Measurements from ENCODE around the gene TTC21A.
A peak's percentile ranks its signal among the peaks of the same experiment; 100 is the strongest.

Gene TTC21A

DNA sequence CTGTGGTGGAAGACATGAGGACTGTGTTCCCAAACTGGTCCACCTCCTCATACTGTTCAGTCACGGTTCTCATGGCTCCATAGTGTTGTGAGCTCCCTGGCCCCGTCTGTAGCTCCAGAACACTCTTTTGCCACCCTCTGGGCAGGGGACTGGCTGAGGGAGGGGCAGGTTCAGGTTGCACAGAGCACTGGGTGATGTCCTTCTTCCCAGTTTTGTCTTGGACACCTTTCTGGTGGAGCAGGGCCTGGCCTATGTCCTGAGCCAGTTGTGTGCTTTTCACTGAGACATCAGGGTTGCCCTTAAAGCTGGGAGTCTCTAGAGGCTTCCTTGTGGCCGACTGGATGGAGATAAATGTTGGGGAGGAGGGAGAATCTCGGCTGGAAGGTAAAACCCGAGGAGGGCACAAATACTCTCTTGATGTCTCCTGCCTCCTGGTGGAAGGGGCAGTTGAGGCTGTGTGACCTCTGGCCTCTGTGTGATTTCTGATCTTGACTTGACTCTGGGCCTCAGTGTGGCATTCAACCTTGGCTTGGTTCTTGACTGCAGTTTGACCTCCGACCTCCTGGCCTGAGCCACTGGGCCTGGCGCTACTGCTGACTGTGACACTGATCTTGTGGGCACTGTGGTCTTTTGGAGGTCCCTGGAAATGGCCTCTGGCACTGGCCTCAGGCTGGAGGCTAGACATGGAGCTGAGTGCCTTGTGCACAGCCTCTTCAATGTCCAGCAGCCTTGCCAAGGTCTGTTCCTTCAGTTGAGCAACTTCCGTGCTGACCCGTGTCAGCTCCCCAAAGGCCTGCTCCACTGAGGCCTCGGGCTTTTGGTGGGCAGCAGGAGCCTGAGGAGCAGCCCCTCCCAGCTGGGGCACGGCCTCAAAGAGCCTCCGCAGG is 76.8 kb downstream of the TTC21A start:
- DNase-seq: peak in 1 of 42 donors; percentile 24
- intact Hi-C loops (cut with DNase I): no loop called here

DNA sequence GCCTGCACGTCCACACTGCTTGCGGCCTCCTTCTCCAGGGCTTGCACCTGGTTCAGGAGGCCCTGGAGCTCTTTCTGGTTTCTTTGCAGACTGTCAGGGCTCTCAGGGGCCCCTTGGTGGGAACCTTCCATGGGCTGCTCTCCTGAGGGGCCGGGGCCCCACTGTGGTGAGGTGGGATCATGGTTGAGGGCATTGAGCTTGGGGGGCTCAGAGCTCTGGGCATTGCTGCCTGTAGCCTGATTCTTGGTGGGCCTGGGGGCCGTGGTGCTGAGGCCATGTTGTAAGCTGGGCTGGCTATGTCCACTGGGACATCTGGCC is 77.4 kb downstream of the TTC21A start:
- DNase-seq: no peak
- intact Hi-C loops (cut with DNase I): loop anchor here (5.0 kb wide), 1 partner anchor 107 kb away; no protein-coding TSS in a partner anchor

DNA sequence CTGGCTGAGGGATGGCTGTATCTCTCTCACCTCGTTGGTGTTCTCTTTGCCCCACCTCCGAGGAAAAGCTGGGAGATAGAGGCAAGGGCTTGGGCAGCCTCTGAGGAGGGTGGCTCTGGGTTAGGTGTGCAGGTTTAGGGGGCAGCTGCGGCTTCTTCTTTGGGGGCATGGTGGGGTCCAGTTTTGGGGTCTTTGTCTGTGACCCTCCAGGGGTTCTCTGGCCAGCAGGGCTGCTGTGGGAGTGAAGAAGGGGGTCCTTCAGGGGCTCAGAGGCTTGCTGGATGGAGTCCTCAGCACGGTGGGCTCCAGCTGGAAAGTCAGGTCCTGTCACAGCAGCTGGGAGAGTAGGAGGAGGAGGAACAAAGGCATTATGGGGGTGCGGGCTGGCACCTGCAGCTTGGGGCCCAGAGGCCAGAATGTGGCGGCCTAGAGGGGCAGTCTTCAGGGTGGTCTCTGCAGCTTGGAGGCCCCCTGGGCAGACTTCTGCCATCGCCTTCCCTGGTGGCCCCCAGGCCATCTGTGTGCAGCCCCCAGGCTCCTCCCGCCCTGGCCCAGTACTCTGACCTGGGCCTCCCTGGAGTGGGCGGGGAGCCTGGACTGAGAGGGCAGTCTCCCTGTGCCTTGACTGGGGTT is 78.0 kb downstream of the TTC21A start:
- intact Hi-C loops (cut with DNase I): loop anchor here (5.0 kb wide), 1 partner anchor 107 kb away; no protein-coding TSS in a partner anchor
- DNase-seq: peak in 1 of 42 donors; percentile 16

GRCh38 chr3:39185959-39186691 is 78.6 kb downstream of the TTC21A start:
- DNase-seq: no peak
- intact Hi-C loops (cut with DNase I): loop anchor here (5.0 kb wide), 1 partner anchor 106 kb away; no protein-coding TSS in a partner anchor

- no peak for DNase-seq
- intact Hi-C loops (cut with DNase I): loop anchor here (5.0 kb wide), 1 partner anchor 106 kb away; no protein-coding TSS in a partner anchor
These were observed 79.2 kb downstream of the TTC21A start for GRCh38 chr3:39186692-39187151.

DNA sequence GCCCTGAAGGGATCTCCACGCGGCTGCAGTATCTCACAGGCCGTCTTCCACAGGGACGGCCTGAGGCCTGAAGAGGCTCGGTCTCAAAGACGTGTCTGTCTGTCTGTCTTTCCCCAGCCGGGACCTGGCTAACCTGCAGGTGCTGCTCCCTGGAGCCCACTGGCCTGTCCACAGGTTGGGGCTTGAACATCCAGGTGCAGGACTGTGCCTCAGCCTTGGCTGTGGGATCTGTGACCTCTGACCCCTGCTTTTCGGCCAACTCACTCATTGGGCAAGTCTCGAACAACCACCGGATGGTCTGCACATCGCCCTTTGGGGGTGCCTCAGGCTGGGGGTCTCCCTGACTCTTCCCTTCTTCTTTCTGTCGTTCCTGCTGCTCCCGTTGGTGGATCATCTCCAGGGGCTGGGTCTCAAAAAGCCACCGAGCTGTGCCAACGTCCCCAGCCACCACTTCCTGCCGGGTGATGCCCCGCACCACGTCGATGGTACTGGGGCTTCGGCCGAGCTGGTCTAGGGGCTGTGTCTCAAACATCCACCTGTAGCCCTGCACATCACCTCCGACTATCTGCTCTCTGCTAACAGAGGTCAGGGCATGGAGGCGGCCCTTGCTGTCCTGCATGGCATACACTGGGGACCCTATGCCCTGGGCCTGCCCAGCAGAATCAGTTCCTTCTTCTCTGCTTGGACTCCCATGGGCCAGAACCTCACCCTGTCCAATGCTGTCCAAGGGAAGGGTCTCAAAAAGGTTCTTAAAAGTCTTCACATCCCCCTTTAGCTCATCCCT is 80.1 kb downstream of the TTC21A start:
- intact Hi-C loops (cut with DNase I): loop anchor here (5.0 kb wide), 1 partner anchor 105 kb away; no protein-coding TSS in a partner anchor
- DNase-seq: no peak

Measured in head of caudate nucleus (tissue), 42 donors.